ENCODE measurements around the gene ANK2. TPM values are rescaled to one million over a fixed set of nuclear protein-coding genes. Genes with fewer than 3 reads are reported as not detected.

The ANK2 gene
- total and polyA plus RNA-seq, 2 experiments from 2014 or later: 7.7 to 40.4 TPM

DNA sequence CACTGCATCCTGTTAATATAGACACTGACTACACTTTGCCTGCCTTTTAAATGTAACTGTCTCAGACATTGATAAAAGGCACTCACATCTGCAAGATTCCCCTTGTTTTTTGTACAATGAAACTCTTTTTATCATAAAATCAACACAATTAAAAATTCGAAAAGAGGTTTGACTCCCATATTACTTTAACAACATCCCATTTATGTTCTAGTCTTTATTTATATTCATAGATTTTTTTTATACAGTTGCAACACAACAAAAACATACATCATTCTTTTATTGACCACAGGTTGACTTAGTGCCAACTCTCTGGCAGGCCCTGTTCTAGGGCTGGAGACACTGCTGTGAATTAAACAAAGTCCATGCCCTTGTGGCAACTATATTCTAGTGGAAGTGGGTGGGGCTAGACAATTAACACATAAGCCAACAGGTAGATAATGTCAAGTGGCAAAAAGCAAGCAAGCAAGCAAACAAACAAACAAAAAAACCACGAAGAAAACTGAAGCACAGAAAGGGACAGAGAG, 36.8 kb downstream of the ANK2 start:
- Histone ChIP-seq H3K27ac (ENCODE audit: low read depth) (0 out of 2 replicates have a peak overlapping the region, but pooled peaks have one; percentile 45), H3F3A (replicated peaks; ENCODE audit: low read depth) (no peaks in the 10 kb centered on the region), H3K9me2 (ENCODE audit: insufficient read depth) (no peaks in the 10 kb centered on the region), H2AFZ (no peak overlapping the region), H3K36me3 (ENCODE audit: insufficient read depth) (no peaks in the 10 kb centered on the region), H3K4me1 (ENCODE audit: insufficient read depth) (no peaks in the 10 kb centered on the region), H4K20me1 (replicated peaks; ENCODE audit: insufficient read depth) (no peaks in the 10 kb centered on the region), H3K4me2 (no peak overlapping the region), H3K27me3 (ENCODE audit: insufficient read depth) (no peaks in the 10 kb centered on the region), H3K4me3 (no peak overlapping the region), H3K79me2 (replicated peaks; ENCODE audit: insufficient read depth) (no peaks in the 10 kb centered on the region)
- Mint-ChIP-seq H3K36me3 (ENCODE audit: low read depth) (no peaks in the 10 kb centered on the region), H3K4me1 (peaks cover 5% of the 10 kb centered on the region; the same call in 1 of the 3 replicates), H3K27me3 (ENCODE audit: insufficient read depth, low read depth, poor library complexity) (no peaks in the 10 kb centered on the region), H3K9me3 (no peaks in the 10 kb centered on the region), H3K27ac (peak overlapping the region; percentile 7; the same call in 1 of the 2 replicates), H3K4me3 (no peak overlapping the region)
- DNase-seq (ENCODE audit: low spot score): no peak
- TF ChIP-seq, protein P1, sequence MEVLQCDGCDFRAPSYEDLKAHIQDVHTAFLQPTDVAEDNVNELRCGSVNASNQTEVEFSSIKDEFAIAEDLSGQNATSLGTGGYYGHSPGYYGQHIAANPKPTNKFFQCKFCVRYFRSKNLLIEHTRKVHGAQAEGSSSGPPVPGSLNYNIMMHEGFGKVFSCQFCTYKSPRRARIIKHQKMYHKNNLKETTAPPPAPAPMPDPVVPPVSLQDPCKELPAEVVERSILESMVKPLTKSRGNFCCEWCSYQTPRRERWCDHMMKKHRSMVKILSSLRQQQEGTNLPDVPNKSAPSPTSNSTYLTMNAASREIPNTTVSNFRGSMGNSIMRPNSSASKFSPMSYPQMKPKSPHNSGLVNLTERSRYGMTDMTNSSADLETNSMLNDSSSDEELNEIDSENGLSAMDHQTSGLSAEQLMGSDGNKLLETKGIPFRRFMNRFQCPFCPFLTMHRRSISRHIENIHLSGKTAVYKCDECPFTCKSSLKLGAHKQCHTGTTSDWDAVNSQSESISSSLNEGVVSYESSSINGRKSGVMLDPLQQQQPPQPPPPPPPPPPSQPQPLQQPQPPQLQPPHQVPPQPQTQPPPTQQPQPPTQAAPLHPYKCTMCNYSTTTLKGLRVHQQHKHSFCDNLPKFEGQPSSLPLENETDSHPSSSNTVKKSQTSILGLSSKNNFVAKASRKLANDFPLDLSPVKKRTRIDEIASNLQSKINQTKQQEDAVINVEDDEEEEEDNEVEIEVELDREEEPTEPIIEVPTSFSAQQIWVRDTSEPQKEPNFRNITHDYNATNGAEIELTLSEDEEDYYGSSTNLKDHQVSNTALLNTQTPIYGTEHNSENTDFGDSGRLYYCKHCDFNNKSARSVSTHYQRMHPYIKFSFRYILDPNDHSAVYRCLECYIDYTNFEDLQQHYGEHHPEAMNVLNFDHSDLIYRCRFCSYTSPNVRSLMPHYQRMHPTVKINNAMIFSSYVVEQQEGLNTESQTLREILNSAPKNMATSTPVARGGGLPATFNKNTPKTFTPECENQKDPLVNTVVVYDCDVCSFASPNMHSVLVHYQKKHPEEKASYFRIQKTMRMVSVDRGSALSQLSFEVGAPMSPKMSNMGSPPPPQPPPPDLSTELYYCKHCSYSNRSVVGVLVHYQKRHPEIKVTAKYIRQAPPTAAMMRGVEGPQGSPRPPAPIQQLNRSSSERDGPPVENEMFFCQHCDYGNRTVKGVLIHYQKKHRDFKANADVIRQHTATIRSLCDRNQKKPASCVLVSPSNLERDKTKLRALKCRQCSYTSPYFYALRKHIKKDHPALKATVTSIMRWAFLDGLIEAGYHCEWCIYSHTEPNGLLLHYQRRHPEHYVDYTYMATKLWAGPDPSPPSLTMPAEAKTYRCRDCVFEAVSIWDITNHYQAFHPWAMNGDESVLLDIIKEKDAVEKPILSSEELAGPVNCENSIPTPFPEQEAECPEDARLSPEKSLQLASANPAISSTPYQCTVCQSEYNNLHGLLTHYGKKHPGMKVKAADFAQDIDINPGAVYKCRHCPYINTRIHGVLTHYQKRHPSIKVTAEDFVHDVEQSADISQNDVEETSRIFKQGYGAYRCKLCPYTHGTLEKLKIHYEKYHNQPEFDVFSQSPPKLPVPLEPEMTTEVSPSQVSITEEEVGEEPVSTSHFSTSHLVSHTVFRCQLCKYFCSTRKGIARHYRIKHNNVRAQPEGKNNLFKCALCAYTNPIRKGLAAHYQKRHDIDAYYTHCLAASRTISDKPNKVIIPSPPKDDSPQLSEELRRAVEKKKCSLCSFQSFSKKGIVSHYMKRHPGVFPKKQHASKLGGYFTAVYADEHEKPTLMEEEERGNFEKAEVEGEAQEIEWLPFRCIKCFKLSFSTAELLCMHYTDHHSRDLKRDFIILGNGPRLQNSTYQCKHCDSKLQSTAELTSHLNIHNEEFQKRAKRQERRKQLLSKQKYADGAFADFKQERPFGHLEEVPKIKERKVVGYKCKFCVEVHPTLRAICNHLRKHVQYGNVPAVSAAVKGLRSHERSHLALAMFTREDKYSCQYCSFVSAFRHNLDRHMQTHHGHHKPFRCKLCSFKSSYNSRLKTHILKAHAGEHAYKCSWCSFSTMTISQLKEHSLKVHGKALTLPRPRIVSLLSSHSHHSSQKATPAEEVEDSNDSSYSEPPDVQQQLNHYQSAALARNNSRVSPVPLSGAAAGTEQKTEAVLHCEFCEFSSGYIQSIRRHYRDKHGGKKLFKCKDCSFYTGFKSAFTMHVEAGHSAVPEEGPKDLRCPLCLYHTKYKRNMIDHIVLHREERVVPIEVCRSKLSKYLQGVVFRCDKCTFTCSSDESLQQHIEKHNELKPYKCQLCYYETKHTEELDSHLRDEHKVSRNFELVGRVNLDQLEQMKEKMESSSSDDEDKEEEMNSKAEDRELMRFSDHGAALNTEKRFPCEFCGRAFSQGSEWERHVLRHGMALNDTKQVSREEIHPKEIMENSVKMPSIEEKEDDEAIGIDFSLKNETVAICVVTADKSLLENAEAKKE (CRISPR knock-in tag; IDR thresholded peaks at IDR 0.05): no peak
- no peak for TF ChIP-seq ZNF331 (CRISPR knock-in tag; IDR thresholded peaks at IDR 0.05; ENCODE audit: low read depth)
- no peak for ATAC-seq

DNA sequence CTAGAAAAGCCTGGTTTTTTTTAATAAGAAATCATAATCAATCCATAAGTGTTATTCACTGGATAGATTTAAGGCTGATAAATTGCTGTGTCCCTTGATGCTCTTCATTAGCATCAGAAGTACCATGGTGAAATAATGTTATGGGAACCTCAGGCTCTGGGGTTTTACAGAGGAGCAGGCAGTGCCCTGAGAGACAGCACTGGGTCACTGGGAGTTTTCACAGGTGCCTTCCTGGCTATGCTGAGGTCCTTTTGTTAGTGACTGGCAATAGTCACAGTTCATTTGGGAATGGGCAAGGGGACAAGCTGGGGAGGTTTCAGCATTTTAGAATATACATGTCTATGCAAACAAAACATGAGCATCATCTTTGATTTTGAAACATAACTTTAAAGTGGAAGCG, 38.6 kb downstream of the ANK2 start:
- ATAC-seq (peak; percentile 54; the same call in 2 of the 3 replicates), DNase-seq (ENCODE audit: low spot score) (no peak)
- Histone ChIP-seq H3K9me2 (ENCODE audit: insufficient read depth) (no peaks in the 10 kb centered on the region), H3K36me3 (ENCODE audit: insufficient read depth) (no peaks in the 10 kb centered on the region), H4K20me1 (replicated peaks; ENCODE audit: insufficient read depth) (no peaks in the 10 kb centered on the region), H3K4me2 (no peak overlapping the region), H3K4me3 (no peak overlapping the region), H3K79me2 (replicated peaks; ENCODE audit: insufficient read depth) (no peaks in the 10 kb centered on the region), H3K4me1 (ENCODE audit: insufficient read depth) (no peaks in the 10 kb centered on the region), H3F3A (replicated peaks; ENCODE audit: low read depth) (no peaks in the 10 kb centered on the region), H2AFZ (no peak overlapping the region), H3K27me3 (ENCODE audit: insufficient read depth) (no peaks in the 10 kb centered on the region), H3K27ac (ENCODE audit: low read depth) (no peak overlapping the region)
- H3K27ac Mint-ChIP-seq: no peak overlapping the region
- no peaks in the 10 kb centered on the region for H3K9me3 Mint-ChIP-seq
- H3K27me3 Mint-ChIP-seq (ENCODE audit: insufficient read depth, low read depth, poor library complexity): no peaks in the 10 kb centered on the region
- no peaks in the 10 kb centered on the region for H3K36me3 Mint-ChIP-seq (ENCODE audit: low read depth)
- no peak overlapping the region for H3K4me3 Mint-ChIP-seq
- H3K4me1 Mint-ChIP-seq: peaks cover 5% of the 10 kb centered on the region; the same call in 1 of the 3 replicates
- TF ChIP-seq, protein P2, sequence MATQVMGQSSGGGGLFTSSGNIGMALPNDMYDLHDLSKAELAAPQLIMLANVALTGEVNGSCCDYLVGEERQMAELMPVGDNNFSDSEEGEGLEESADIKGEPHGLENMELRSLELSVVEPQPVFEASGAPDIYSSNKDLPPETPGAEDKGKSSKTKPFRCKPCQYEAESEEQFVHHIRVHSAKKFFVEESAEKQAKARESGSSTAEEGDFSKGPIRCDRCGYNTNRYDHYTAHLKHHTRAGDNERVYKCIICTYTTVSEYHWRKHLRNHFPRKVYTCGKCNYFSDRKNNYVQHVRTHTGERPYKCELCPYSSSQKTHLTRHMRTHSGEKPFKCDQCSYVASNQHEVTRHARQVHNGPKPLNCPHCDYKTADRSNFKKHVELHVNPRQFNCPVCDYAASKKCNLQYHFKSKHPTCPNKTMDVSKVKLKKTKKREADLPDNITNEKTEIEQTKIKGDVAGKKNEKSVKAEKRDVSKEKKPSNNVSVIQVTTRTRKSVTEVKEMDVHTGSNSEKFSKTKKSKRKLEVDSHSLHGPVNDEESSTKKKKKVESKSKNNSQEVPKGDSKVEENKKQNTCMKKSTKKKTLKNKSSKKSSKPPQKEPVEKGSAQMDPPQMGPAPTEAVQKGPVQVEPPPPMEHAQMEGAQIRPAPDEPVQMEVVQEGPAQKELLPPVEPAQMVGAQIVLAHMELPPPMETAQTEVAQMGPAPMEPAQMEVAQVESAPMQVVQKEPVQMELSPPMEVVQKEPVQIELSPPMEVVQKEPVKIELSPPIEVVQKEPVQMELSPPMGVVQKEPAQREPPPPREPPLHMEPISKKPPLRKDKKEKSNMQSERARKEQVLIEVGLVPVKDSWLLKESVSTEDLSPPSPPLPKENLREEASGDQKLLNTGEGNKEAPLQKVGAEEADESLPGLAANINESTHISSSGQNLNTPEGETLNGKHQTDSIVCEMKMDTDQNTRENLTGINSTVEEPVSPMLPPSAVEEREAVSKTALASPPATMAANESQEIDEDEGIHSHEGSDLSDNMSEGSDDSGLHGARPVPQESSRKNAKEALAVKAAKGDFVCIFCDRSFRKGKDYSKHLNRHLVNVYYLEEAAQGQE (IDR thresholded peaks at IDR 0.05; ENCODE audit: unreplicated experiment): no peak
- TF ChIP-seq ZNF331 (CRISPR knock-in tag; IDR thresholded peaks at IDR 0.05; ENCODE audit: low read depth) (no peak), EZH2phosphoT487 (IDR thresholded peaks at IDR 0.05; ENCODE audit: unreplicated experiment) (no peak), CREB1 (CRISPR knock-in tag; IDR thresholded peaks at IDR 0.05; ENCODE audit: low read depth) (no peak), NANOG (IDR thresholded peaks at IDR 0.05; ENCODE audit: borderline replicate concordance) (no peak), POLR2AphosphoS5 (IDR thresholded peaks at IDR 0.05; ENCODE audit: low read depth) (no peak)
- TF ChIP-seq, protein P3, sequence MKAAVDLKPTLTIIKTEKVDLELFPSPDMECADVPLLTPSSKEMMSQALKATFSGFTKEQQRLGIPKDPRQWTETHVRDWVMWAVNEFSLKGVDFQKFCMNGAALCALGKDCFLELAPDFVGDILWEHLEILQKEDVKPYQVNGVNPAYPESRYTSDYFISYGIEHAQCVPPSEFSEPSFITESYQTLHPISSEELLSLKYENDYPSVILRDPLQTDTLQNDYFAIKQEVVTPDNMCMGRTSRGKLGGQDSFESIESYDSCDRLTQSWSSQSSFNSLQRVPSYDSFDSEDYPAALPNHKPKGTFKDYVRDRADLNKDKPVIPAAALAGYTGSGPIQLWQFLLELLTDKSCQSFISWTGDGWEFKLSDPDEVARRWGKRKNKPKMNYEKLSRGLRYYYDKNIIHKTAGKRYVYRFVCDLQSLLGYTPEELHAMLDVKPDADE (IDR thresholded peaks at IDR 0.05): no peak
